Measurements from ENCODE around the gene RACGAP1. TPM values are rescaled to one million over a fixed set of nuclear protein-coding genes. Genes with fewer than 3 reads are reported as not detected.

The RACGAP1 gene
- total RNA-seq, 4 donors from 2014 or later, result 4.0 to 7.2 (median 6.2) TPM

GRCh38 chr12:49945394-49946080 is 79.8 kb downstream of the RACGAP1 start:
- no peaks in the 10 kb centered on the region for H3K9me3 ChIP-seq
- H3K27me3 ChIP-seq, result no peaks in the 10 kb centered on the region
- TF ChIP-seq POLR2A (IDR thresholded peaks at IDR 0.05) (no peak), CTCF (IDR thresholded peaks at IDR 0.05) (peak; percentile 41 to 92 (median 65))
- no peak overlapping the region for H3K4me3 ChIP-seq (replicated peaks in 1 of 3)
- H3K27ac ChIP-seq, result peak overlapping the region in 1 of 3 donors; percentile 50
- DNase-seq, result peak; percentile 75 to 81
- peaks cover 8 to 25% of the 10 kb centered on the region in 2 donors for H3K4me1 ChIP-seq
- no peaks in the 10 kb centered on the region for H3K36me3 ChIP-seq
- 14% methylated on average over 28 of the region's 28 CpGs for WGBS, 2 donors
- intact Hi-C loops (cut with DNase I), result no loop called here

GRCh38 chr12:49944718-49945117 is 80.6 kb downstream of the RACGAP1 start:
- Histone ChIP-seq H3K27ac (no peak overlapping the region), H3K27me3 (no peaks in the 10 kb centered on the region), H3K4me3 (replicated peaks in 1 of 3) (no peak overlapping the region), H3K9me3 (no peaks in the 10 kb centered on the region), H3K4me1 (peaks cover 8 to 25% of the 10 kb centered on the region in 2 donors), H3K36me3 (no peaks in the 10 kb centered on the region)
- WGBS, 2 donors, result 95 to 100% methylated on average over 3 of the region's 3 CpGs
- TF ChIP-seq CTCF (IDR thresholded peaks at IDR 0.05) (no peak), POLR2A (IDR thresholded peaks at IDR 0.05) (no peak)
- intact Hi-C loops (cut with DNase I), result no loop called here
- no peak for DNase-seq

- intact Hi-C loops (cut with DNase I), result no loop called here
- Histone ChIP-seq H3K36me3 (no peaks in the 10 kb centered on the region), H3K4me1 (peaks cover 8 to 25% of the 10 kb centered on the region in 2 donors), H3K9me3 (no peaks in the 10 kb centered on the region), H3K27ac (no peak overlapping the region), H3K4me3 (replicated peaks in 1 of 3) (no peak overlapping the region), H3K27me3 (no peaks in the 10 kb centered on the region)
- WGBS, 2 donors, result 94 to 97% methylated on average over 5 of the region's 5 CpGs
- no peak for DNase-seq
- TF ChIP-seq POLR2A (IDR thresholded peaks at IDR 0.05) (no peak), CTCF (IDR thresholded peaks at IDR 0.05) (no peak)
Observed at GRCh38 chr12:49944046-49944445, 81.2 kb downstream of the RACGAP1 start.

- DNase-seq, result no peak
- 88 to 94% methylated on average over 1 of the region's 1 CpG for WGBS, 2 donors
Observed at GRCh38 chr12:49943625-49943960, 81.7 kb downstream of the RACGAP1 start.

More at GRCh38 chr12:49943625-49943960, 81.7 kb downstream of the RACGAP1 start:
- no peak for TF ChIP-seq CTCF (IDR thresholded peaks at IDR 0.05)
- TF ChIP-seq POLR2A (IDR thresholded peaks at IDR 0.05), result no peak
- no peaks in the 10 kb centered on the region for H3K27me3 ChIP-seq
- H3K4me1 ChIP-seq, result peaks cover 8 to 25% of the 10 kb centered on the region in 2 donors
- intact Hi-C loops (cut with DNase I), result no loop called here
- no peaks in the 10 kb centered on the region for H3K9me3 ChIP-seq
- no peaks in the 10 kb centered on the region for H3K36me3 ChIP-seq
- no peak overlapping the region for H3K4me3 ChIP-seq (replicated peaks in 1 of 3)
- H3K27ac ChIP-seq, result no peak overlapping the region
